SK-N-SH (cell line): ENCODE data around the gene C9orf43. TPM values are rescaled to one million over a fixed set of nuclear protein-coding genes. Genes with fewer than 3 reads are reported as not detected.

Experiments
- CTCF ChIA-PET: fragments of 300-600, 350-600 bp; formaldehyde crosslinking; extraction: SDS; loops from one replicate; lab custom pipeline; 2021; lab: Yijun Ruan, JAX
- POLR2A ChIA-PET: fragments of 350-600 bp; sonication (Branson Sonifier 250); formaldehyde crosslinking; extraction: SDS; loops from one replicate; lab custom pipeline; 2020; ENCODE audit warnings: antibody characterized with exemption, inconsistent platforms; lab: Yijun Ruan, JAX
- DNase-seq: peaks from one replicate; pipeline ENCODE4 v3.0.0; 2012
- H2AFZ ChIP-seq: fragments of 200-600 bp; sonication (generic); 2 replicates; pipeline ENCODE4 v1.8.1; 2016; ENCODE audit warnings: antibody characterized with exemption, mild to moderate bottlenecking, low read depth
- H3F3A ChIP-seq: fragments of 200-600 bp; sonication (generic); replicated peaks from 2 replicates; pipeline ENCODE3; 2016; ENCODE audit warnings: antibody characterized with exemption, mild to moderate bottlenecking; ENCODE audit not compliant: insufficient read depth
- H3K27ac ChIP-seq, 2 experiments: fragments of 200-500 bp in 1 of 2; fragments of 200-600 bp in 1 of 2; sonication (Bioruptor generic) in 1 of 2; sonication (generic), shearing (Covaris generic) in 1 of 2; 2 replicates each; pipeline versions ENCODE4 v1.5.1 to v1.6.1; 2014 to 2016; ENCODE audit warnings: low read depth in 2 of 2, inconsistent platforms in 1 of 2, low read length in 1 of 2, mild to moderate bottlenecking in 1 of 2, mixed read lengths in 1 of 2
- H3K27me3 ChIP-seq: fragments of 200-600 bp; sonication (generic), shearing (Covaris generic); 2 replicates; pipeline ENCODE4 v1.6.1; 2016; ENCODE audit warnings: mixed run types; ENCODE audit not compliant: insufficient read depth
- H3K36me3 ChIP-seq, 2 experiments: fragments of 200-500 bp in 1 of 2; fragments of 200-600 bp in 1 of 2; sonication (Bioruptor generic) in 1 of 2; sonication (generic) in 1 of 2; replicated peaks in 1 of 2; 2 replicates each; pipeline versions ENCODE3 to v1.5.1; 2014 to 2016; ENCODE audit warnings: low read length in 1 of 2, mild to moderate bottlenecking in 1 of 2; ENCODE audit not compliant: insufficient read depth in 2 of 2, control insufficient read depth in 1 of 2
- H3K4me1 ChIP-seq, 2 experiments: fragments of 200-500 bp in 1 of 2; fragments of 200-600 bp in 1 of 2; sonication (Bioruptor generic) in 1 of 2; sonication (generic), shearing (Covaris generic) in 1 of 2; 2 replicates each; pipeline versions ENCODE4 v1.5.1 to v1.6.1; 2014 to 2016; ENCODE audit warnings: low read depth in 1 of 2, low read length in 1 of 2, mixed run types in 1 of 2; ENCODE audit not compliant: insufficient read depth in 2 of 2, control insufficient read depth in 1 of 2
- H3K4me2 ChIP-seq: fragments of 200-600 bp; sonication (generic), shearing (Covaris generic); 2 replicates; pipeline ENCODE4 v1.6.1; 2017; ENCODE audit warnings: mixed run types
- H3K4me3 ChIP-seq, 2 experiments: fragments of 200-500 bp in 1 of 2; fragments of 200-600 bp in 1 of 2; sonication (Bioruptor generic) in 1 of 2; sonication (generic), shearing (Covaris generic) in 1 of 2; 2 replicates each; pipeline versions ENCODE4 v1.5.1 to v1.8.1; 2014 to 2016; ENCODE audit warnings: low read depth in 2 of 2, inconsistent platforms in 1 of 2, low read length in 1 of 2, mild to moderate bottlenecking in 1 of 2, mixed read lengths in 1 of 2, moderate library complexity in 1 of 2
- H3K79me2 ChIP-seq: fragments of 200-600 bp; sonication (generic); 2 replicates; pipeline ENCODE4 v1.8.1; 2017; ENCODE audit warnings: mild to moderate bottlenecking; ENCODE audit not compliant: insufficient read depth
- H3K9ac ChIP-seq: fragments of 200-600 bp; sonication (generic); 2 replicates; pipeline ENCODE4 v1.6.1; 2017; ENCODE audit warnings: mixed run types
- H3K9me2 ChIP-seq: fragments of 200-600 bp; sonication (generic); 2 replicates; pipeline ENCODE4 v1.6.1; 2017; ENCODE audit warnings: mixed run types
- H3K9me3 ChIP-seq: fragments of 200-600 bp; sonication (generic); 2 replicates; pipeline ENCODE4 v1.6.1; 2017; ENCODE audit warnings: mixed run types, mild to moderate bottlenecking, moderate library complexity
- H4K20me1 ChIP-seq: fragments of 200-600 bp; sonication (generic); 2 replicates; pipeline ENCODE4 v1.6.1; 2017; ENCODE audit warnings: mild to moderate bottlenecking, mixed run types; ENCODE audit not compliant: insufficient read depth
- CHD2 ChIP-seq: fragments of 150-350 bp; IDR thresholded peaks from 2 replicates; pipeline ENCODE4 v1.6.1; 2018; ENCODE audit warnings: low read length; ENCODE audit not compliant: partially characterized antibody
- EP300 ChIP-seq, 2 experiments: IDR thresholded peaks; 2 replicates each; pipeline versions ENCODE4 v1.4.0 to v1.6.1; 2012; ENCODE audit warnings: borderline replicate concordance in 1 of 2, low read depth in 1 of 2, low read length in 1 of 2
- FOXJ3 ChIP-seq: sonication (generic); formaldehyde crosslinking; IDR thresholded peaks from 2 replicates; pipeline ENCODE4 v1.5.1; 2020; ENCODE audit warnings: mild to moderate bottlenecking, missing genetic modification reagents
- GATA2 ChIP-seq: sonication (generic); formaldehyde crosslinking; IDR thresholded peaks from 2 replicates; pipeline ENCODE4 v1.5.0; 2020; ENCODE audit warnings: mild to moderate bottlenecking, missing genetic modification reagents
- JUND ChIP-seq: IDR thresholded peaks from 2 replicates; pipeline ENCODE4 v1.4.0; 2012
- NFIC ChIP-seq: IDR thresholded peaks from 2 replicates; pipeline ENCODE4 v1.4.0; 2012; ENCODE audit warnings: borderline replicate concordance
- RCOR1 ChIP-seq: fragments of 150-350 bp; IDR thresholded peaks from 2 replicates; pipeline ENCODE4 v1.6.1; 2017; ENCODE audit warnings: antibody characterized with exemption, low read length
- SIN3A ChIP-seq: IDR thresholded peaks from 2 replicates; pipeline ENCODE4 v1.6.1; 2012; ENCODE audit warnings: low read depth, mild to moderate bottlenecking, low read length, moderate library complexity, borderline replicate concordance
- TAF1 ChIP-seq: IDR thresholded peaks from 2 replicates; pipeline ENCODE4 v1.6.1; 2012; ENCODE audit warnings: low read depth, mild to moderate bottlenecking, low read length, moderate library complexity, borderline replicate concordance
- TCF12 ChIP-seq: IDR thresholded peaks from 2 replicates; pipeline ENCODE4 v1.4.0; 2012
- TEAD4 ChIP-seq: IDR thresholded peaks from 2 replicates; pipeline ENCODE4 v1.4.0; 2012; ENCODE audit warnings: mild to moderate bottlenecking, borderline replicate concordance; ENCODE audit not compliant: insufficient read depth
- WGBS: methylation state at CpG from one replicate; pipeline ENCODE4 v1.1.6; 2017; ENCODE audit warnings: low lambda C conversion rate; 5-methylcytosine and 5-hydroxymethylcytosine counted together
- polyA plus RNA-seq, 3 experiments: library from polyadenylated mRNA; depleted of rRNA; stranded (reverse); fragments of >200 nt; gene quantifications; 2 replicates each; pipeline ENCODE4 v1.2.3, GENCODE V29; 2012
- TF ChIP-seq, protein P1 (sequence below): fragments of 150-350 bp; IDR thresholded peaks from 2 replicates; pipeline ENCODE4 v1.6.1; 2017; ENCODE audit warnings: antibody characterized with exemption, low read length, low read depth, borderline replicate concordance
- TF ChIP-seq, protein P2 (sequence below): IDR thresholded peaks from 2 replicates; pipeline ENCODE4 v1.4.0; 2012; ENCODE audit warnings: low read depth, borderline replicate concordance
- TF ChIP-seq, protein P3 (sequence below): IDR thresholded peaks from 2 replicates; pipeline ENCODE4; 2012
- TF ChIP-seq, protein P4 (sequence below): IDR thresholded peaks from 2 replicates; pipeline ENCODE4 v1.6.1; 2012; ENCODE audit warnings: mild to moderate bottlenecking, low read depth, low read length, moderate library complexity
- TF ChIP-seq, protein P5 (sequence below): fragments of 200-600 bp; sonication (generic); IDR thresholded peaks from 2 replicates; pipeline ENCODE4 v1.6.1; 2017; ENCODE audit warnings: antibody characterized with exemption, mild to moderate bottlenecking, moderate library complexity

Gene C9orf43
- polyA plus RNA-seq, 1 of the 3 experiments (the other 2 are of a cell fraction), result 0.58 TPM

DNA sequence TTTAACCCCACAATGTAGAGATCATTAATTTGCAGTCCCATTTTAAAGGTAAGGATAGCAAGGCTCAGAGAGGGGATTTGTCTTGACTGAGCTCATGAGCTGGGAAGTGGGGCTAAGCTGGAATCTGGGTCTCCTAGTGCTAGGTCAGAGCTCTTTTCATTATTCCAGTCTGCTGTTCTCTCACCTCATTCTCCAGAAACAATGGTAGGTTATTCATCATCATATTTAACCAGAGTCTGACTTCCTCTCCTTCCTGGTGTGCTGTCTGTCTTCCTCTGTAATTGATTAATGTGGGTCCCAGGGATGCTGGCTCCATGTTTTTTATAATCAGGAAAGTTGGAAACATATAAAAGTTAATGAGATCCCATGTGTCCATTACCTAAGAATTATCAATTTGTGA, 20.6 kb downstream of the C9orf43 start:
- no peaks in the 10 kb centered on the region for H3K9me2 ChIP-seq
- no peak overlapping the region for H3K4me2 ChIP-seq
- no peaks in the 10 kb centered on the region for H3F3A ChIP-seq
- DNase-seq, result no peak
- CTCF ChIA-PET, result interaction anchor here (0.9 to 2.6 kb wide), 8 partner anchors 11 to 227 kb away, joined by 3 to 7 read pairs (median 3); no protein-coding TSS in a partner anchor
- no peaks in the 10 kb centered on the region for H4K20me1 ChIP-seq
- TF ChIP-seq GATA2 (CRISPR knock-in tag), result no peak
- peaks cover 8% of the 10 kb centered on the region; the same call in 1 of the 2 replicates for H3K27me3 ChIP-seq
- no peaks in the 10 kb centered on the region for H3K79me2 ChIP-seq
- H3K36me3 ChIP-seq, result no peaks in the 10 kb centered on the region
- no peaks in the 10 kb centered on the region for H3K4me1 ChIP-seq
- no peak overlapping the region for H3K27ac ChIP-seq
- no peak overlapping the region for H3K4me3 ChIP-seq
- POLR2A ChIA-PET, result no interaction called here
- H3K9me3 ChIP-seq, result no peaks in the 10 kb centered on the region
- no peak overlapping the region for H2AFZ ChIP-seq
- H3K9ac ChIP-seq, result no peak overlapping the region

DNA sequence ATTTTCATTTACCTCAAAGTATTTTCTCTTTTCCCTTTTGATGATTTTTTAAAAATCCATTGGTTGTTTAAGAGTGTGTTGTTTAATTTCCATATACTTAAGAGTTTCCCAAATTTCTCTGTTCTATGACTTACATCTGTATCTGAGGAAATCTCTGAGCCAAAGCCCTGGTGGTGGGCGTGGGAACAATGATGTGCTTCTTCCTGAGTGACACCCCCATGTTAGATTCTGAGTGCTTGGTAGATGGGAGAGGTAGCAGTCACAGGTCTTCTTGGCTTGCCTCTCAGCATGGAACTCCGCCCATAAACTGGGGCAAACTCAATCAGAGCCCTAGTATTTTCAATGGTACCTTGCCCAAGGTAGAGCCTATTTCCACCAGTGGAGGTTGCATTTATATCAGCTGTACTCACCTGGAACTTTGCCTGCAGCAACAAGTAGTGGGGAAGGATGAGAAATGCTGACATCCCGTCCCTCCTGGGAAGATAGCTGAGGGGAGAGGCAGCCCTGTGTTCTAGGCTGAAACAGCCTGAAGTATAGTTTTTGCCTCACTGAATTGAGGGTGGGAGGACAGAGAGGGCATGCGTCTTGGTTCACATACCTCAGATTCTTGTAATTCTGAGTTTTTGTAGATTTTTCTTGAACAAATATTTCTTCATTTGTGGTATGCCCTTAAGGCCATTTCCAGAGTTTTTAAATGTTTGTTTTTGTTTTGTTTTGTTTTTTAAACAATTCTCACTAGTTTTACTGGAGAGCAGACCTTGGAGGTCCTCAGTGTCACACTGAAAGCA, 26.4 kb downstream of the C9orf43 start:
- peaks cover 8% of the 10 kb centered on the region; the same call in 1 of the 2 replicates for H3K27me3 ChIP-seq
- no peak overlapping the region for H3K27ac ChIP-seq
- H2AFZ ChIP-seq, result no peak overlapping the region
- 47% methylated on average over 4 of the region's 4 CpGs for WGBS
- no peaks in the 10 kb centered on the region for H3K36me3 ChIP-seq
- no peaks in the 10 kb centered on the region for H3K9me3 ChIP-seq
- CTCF ChIA-PET, result interaction anchor here (0.9 to 1.1 kb wide), 2 partner anchors 9 to 245 kb away, joined by 3 to 4 read pairs; no protein-coding TSS in a partner anchor
- no peak overlapping the region for H3K4me3 ChIP-seq
- no peak for DNase-seq
- no peaks in the 10 kb centered on the region for H3K4me1 ChIP-seq
- POLR2A ChIA-PET, result no interaction called here
- H3K4me2 ChIP-seq, result no peak overlapping the region
- H3F3A ChIP-seq, result peaks cover 3% of the 10 kb centered on the region
- H4K20me1 ChIP-seq, result no peaks in the 10 kb centered on the region
- H3K9ac ChIP-seq, result no peak overlapping the region
- H3K79me2 ChIP-seq, result no peaks in the 10 kb centered on the region
- H3K9me2 ChIP-seq, result no peaks in the 10 kb centered on the region
- TF ChIP-seq, protein P1, sequence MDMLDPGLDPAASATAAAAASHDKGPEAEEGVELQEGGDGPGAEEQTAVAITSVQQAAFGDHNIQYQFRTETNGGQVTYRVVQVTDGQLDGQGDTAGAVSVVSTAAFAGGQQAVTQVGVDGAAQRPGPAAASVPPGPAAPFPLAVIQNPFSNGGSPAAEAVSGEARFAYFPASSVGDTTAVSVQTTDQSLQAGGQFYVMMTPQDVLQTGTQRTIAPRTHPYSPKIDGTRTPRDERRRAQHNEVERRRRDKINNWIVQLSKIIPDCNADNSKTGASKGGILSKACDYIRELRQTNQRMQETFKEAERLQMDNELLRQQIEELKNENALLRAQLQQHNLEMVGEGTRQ, result no peak
- TF ChIP-seq, protein P2, sequence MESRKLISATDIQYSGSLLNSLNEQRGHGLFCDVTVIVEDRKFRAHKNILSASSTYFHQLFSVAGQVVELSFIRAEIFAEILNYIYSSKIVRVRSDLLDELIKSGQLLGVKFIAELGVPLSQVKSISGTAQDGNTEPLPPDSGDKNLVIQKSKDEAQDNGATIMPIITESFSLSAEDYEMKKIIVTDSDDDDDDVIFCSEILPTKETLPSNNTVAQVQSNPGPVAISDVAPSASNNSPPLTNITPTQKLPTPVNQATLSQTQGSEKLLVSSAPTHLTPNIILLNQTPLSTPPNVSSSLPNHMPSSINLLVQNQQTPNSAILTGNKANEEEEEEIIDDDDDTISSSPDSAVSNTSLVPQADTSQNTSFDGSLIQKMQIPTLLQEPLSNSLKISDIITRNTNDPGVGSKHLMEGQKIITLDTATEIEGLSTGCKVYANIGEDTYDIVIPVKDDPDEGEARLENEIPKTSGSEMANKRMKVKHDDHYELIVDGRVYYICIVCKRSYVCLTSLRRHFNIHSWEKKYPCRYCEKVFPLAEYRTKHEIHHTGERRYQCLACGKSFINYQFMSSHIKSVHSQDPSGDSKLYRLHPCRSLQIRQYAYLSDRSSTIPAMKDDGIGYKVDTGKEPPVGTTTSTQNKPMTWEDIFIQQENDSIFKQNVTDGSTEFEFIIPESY, result no peak
- TF ChIP-seq, protein P3, sequence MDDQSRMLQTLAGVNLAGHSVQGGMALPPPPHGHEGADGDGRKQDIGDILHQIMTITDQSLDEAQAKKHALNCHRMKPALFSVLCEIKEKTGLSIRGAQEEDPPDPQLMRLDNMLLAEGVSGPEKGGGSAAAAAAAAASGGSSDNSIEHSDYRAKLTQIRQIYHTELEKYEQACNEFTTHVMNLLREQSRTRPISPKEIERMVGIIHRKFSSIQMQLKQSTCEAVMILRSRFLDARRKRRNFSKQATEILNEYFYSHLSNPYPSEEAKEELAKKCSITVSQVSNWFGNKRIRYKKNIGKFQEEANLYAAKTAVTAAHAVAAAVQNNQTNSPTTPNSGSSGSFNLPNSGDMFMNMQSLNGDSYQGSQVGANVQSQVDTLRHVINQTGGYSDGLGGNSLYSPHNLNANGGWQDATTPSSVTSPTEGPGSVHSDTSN, result no peak
- TF ChIP-seq EP300 (IDR thresholded peaks at IDR 0.05; ENCODE audit: borderline replicate concordance in 1 of 2, low read depth in 1 of 2, low read length in 1 of 2) (no peak), TCF12 (no peak), RCOR1 (no peak), FOXJ3 (CRISPR knock-in tag) (no peak), TEAD4 (no peak), TAF1 (no peak), SIN3A (no peak), NFIC (no peak), JUND (no peak), CHD2 (no peak)
- TF ChIP-seq, protein P4, sequence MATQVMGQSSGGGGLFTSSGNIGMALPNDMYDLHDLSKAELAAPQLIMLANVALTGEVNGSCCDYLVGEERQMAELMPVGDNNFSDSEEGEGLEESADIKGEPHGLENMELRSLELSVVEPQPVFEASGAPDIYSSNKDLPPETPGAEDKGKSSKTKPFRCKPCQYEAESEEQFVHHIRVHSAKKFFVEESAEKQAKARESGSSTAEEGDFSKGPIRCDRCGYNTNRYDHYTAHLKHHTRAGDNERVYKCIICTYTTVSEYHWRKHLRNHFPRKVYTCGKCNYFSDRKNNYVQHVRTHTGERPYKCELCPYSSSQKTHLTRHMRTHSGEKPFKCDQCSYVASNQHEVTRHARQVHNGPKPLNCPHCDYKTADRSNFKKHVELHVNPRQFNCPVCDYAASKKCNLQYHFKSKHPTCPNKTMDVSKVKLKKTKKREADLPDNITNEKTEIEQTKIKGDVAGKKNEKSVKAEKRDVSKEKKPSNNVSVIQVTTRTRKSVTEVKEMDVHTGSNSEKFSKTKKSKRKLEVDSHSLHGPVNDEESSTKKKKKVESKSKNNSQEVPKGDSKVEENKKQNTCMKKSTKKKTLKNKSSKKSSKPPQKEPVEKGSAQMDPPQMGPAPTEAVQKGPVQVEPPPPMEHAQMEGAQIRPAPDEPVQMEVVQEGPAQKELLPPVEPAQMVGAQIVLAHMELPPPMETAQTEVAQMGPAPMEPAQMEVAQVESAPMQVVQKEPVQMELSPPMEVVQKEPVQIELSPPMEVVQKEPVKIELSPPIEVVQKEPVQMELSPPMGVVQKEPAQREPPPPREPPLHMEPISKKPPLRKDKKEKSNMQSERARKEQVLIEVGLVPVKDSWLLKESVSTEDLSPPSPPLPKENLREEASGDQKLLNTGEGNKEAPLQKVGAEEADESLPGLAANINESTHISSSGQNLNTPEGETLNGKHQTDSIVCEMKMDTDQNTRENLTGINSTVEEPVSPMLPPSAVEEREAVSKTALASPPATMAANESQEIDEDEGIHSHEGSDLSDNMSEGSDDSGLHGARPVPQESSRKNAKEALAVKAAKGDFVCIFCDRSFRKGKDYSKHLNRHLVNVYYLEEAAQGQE, result no peak
- TF ChIP-seq, protein P5, sequence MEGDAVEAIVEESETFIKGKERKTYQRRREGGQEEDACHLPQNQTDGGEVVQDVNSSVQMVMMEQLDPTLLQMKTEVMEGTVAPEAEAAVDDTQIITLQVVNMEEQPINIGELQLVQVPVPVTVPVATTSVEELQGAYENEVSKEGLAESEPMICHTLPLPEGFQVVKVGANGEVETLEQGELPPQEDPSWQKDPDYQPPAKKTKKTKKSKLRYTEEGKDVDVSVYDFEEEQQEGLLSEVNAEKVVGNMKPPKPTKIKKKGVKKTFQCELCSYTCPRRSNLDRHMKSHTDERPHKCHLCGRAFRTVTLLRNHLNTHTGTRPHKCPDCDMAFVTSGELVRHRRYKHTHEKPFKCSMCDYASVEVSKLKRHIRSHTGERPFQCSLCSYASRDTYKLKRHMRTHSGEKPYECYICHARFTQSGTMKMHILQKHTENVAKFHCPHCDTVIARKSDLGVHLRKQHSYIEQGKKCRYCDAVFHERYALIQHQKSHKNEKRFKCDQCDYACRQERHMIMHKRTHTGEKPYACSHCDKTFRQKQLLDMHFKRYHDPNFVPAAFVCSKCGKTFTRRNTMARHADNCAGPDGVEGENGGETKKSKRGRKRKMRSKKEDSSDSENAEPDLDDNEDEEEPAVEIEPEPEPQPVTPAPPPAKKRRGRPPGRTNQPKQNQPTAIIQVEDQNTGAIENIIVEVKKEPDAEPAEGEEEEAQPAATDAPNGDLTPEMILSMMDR, result no peak
- TF ChIP-seq, all 33 proteins: peak for 0
